Nephron (organoid): ENCODE data around the gene SMAD2.

ENCODE experiments used
- H3K27ac Mint-ChIP-seq, 3 experiments: 2 replicates each; pipeline ENCODE4 v1.8.0; 2020; ENCODE audit warnings: mixed read lengths in 3 of 3, mild to moderate bottlenecking in 2 of 3, moderate library complexity in 1 of 3
- H3K27me3 Mint-ChIP-seq: 2 replicates; pipeline ENCODE4 v1.8.0; 2021; ENCODE audit warnings: low read depth, mild to moderate bottlenecking, moderate library complexity, mixed read lengths
- H3K36me3 Mint-ChIP-seq: 2 replicates; pipeline ENCODE4 v1.8.0; 2020; ENCODE audit warnings: low read depth, mixed read lengths
- H3K4me1 Mint-ChIP-seq: 2 replicates; pipeline ENCODE4 v1.8.0; 2020; ENCODE audit warnings: mixed read lengths
- H3K4me3 Mint-ChIP-seq, 3 experiments: 2 replicates each; pipeline ENCODE4 v1.8.0; 2020; ENCODE audit warnings: mild to moderate bottlenecking in 3 of 3, mixed read lengths in 3 of 3, moderate library complexity in 2 of 3
- H3K9me3 Mint-ChIP-seq: 2 replicates; pipeline ENCODE4 v1.8.0; 2020; ENCODE audit warnings: mixed read lengths
- CTCF ChIP-seq, 3 experiments: fragments of 200-600 bp; sonication (generic); IDR thresholded peaks; one replicate each; pipeline ENCODE4 v1.5.0; 2021; ENCODE audit warnings: antibody characterized with exemption in 3 of 3; ENCODE audit not compliant: unreplicated experiment in 3 of 3

SMAD2 gene

DNA sequence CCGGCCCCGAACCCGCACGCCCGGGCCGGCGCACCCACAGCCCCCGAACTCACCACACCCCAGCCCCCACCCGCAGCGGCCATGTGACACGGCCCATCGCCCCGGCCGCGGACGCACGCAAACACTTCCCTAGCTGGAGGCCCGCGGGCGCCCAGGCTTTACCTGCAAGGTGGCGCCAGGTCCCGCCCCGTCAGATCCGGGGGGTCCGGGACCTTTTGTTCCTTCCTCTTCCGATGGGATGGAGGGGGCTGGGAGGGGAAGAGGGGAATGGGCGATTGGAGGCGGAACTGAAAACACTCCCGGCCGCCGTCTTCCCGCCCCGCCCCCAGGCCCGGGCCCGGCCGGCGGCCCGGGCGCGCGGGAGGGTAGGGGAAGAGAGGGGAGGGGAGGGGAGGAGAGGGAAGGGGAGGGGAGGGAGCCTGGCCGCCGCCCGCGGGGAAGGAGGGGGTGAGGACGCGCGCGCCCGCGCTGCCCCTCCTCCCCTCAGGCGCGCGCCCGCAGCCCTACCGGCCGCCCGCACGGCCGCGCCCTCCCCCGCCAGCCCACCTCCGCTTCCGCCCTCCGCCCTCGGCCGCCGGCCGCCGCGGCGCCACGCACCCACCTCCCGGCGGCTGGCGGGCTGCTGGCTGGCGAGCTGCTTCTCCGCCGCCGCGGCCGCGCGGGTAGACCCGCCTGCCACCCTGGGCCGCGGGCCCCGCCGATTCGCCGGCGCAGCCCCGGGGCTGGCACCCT is at the start of gene SMAD2:
Gene SMAD2, minus strand, starts transcription at position 461 of the 732 bp plus-strand sequence. CDS start 33,903 bp downstream, outside the sequence.
- Mint-ChIP-seq H3K36me3 (no peaks in the 10 kb centered on the region), H3K4me3 (peak within 1 kb of the TSS; percentile 92 to 97 (median 95)), H3K4me1 (peaks cover 44% of the 10 kb centered on the region), H3K27me3 (no peaks in the 10 kb centered on the region), H3K27ac (peak within 1 kb of the TSS; percentile 92 to 98 (median 98)), H3K9me3 (no peaks in the 10 kb centered on the region)
- no peak for TF ChIP-seq CTCF (IDR thresholded peaks at IDR 0.05; ENCODE audit: unreplicated experiment in 3 of 3)

GRCh38 chr18:47979611-47980200 is 49.2 kb upstream of the SMAD2 start:
- Mint-ChIP-seq H3K27ac (no peak overlapping the region), H3K36me3 (no peaks in the 10 kb centered on the region), H3K27me3 (peaks cover 6% of the 10 kb centered on the region), H3K4me1 (peaks cover 14% of the 10 kb centered on the region), H3K9me3 (no peaks in the 10 kb centered on the region), H3K4me3 (no peak overlapping the region)
- no peak for TF ChIP-seq CTCF (IDR thresholded peaks at IDR 0.05; ENCODE audit: unreplicated experiment in 3 of 3)

GRCh38 chr18:47978603-47979002 is 48.1 kb upstream of the SMAD2 start:
- Mint-ChIP-seq H3K4me1 (peaks cover 19% of the 10 kb centered on the region), H3K4me3 (no peak overlapping the region), H3K27me3 (peaks cover 6% of the 10 kb centered on the region), H3K36me3 (no peaks in the 10 kb centered on the region), H3K27ac (no peak overlapping the region), H3K9me3 (no peaks in the 10 kb centered on the region)
- no peak for TF ChIP-seq CTCF (IDR thresholded peaks at IDR 0.05; ENCODE audit: unreplicated experiment in 3 of 3)

GRCh38 chr18:47978141-47978540 is 47.7 kb upstream of the SMAD2 start:
- no peak overlapping the region for H3K27ac Mint-ChIP-seq
- no peak for TF ChIP-seq CTCF (IDR thresholded peaks at IDR 0.05; ENCODE audit: unreplicated experiment in 3 of 3)
- peaks cover 6% of the 10 kb centered on the region for H3K27me3 Mint-ChIP-seq
- peaks cover 21% of the 10 kb centered on the region for H3K4me1 Mint-ChIP-seq
- H3K9me3 Mint-ChIP-seq = no peaks in the 10 kb centered on the region
- H3K4me3 Mint-ChIP-seq = no peak overlapping the region
- H3K36me3 Mint-ChIP-seq = no peaks in the 10 kb centered on the region

DNA sequence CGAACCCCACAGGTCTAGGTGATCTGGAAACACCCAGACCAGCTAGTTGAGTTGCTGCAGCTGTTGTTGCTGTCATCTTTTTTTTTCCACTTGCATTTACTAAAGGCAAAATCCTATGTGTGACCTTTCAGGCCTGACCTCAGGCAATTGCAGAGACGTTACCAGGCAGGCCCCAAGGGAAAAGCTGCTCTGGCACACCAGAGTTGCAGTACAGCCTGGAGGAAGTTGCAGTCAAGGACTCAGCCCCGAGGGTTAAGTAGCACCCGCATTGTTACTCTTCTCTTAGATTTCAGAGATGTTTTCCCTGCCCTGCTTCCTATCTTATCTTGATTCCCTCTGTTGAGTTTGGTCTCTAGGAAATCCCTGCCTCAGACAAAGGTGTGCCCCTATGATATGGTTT is 45.2 kb upstream of the SMAD2 start:
- no peaks in the 10 kb centered on the region for H3K27me3 Mint-ChIP-seq
- H3K4me3 Mint-ChIP-seq = no peak overlapping the region
- no peak for TF ChIP-seq CTCF (IDR thresholded peaks at IDR 0.05; ENCODE audit: unreplicated experiment in 3 of 3)
- H3K9me3 Mint-ChIP-seq = no peaks in the 10 kb centered on the region
- no peak overlapping the region for H3K27ac Mint-ChIP-seq
- peaks cover 28% of the 10 kb centered on the region for H3K4me1 Mint-ChIP-seq
- no peaks in the 10 kb centered on the region for H3K36me3 Mint-ChIP-seq

DNA sequence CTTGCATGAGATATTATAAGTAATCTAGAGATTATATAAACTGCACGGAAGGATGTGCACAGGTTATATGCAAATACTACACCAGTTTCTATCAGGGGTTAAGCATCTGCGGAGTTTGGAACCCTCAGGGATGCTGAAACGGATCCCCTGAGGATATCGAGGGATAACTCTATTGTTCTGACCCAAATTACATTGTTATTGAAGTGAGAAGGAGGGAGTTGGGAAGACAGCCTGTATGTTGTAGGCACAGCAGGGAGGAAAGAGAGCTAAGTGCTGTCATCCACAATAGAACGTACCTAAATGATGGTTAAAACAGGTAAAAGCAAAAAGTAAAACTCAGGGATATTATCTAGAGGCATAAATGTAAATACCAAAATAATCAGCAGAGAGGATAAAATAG is 44.6 kb upstream of the SMAD2 start:
- no peaks in the 10 kb centered on the region for H3K9me3 Mint-ChIP-seq
- no peak overlapping the region for H3K4me3 Mint-ChIP-seq
- TF ChIP-seq CTCF (IDR thresholded peaks at IDR 0.05; ENCODE audit: unreplicated experiment in 3 of 3) = no peak
- no peak overlapping the region for H3K27ac Mint-ChIP-seq
- H3K36me3 Mint-ChIP-seq = no peaks in the 10 kb centered on the region
- peaks cover 25% of the 10 kb centered on the region for H3K4me1 Mint-ChIP-seq
- H3K27me3 Mint-ChIP-seq = no peaks in the 10 kb centered on the region
